BJ (cell line): Measurements from ENCODE around the gene CD244. TPM values are rescaled to one million over a fixed set of nuclear protein-coding genes. Genes with fewer than 3 reads are reported as not detected.

ENCODE experiments used
- CTCF ChIA-PET: fragments of 350-600 bp; formaldehyde crosslinking; extraction: SDS; loops from one replicate; lab custom pipeline; 2021; ENCODE audit warnings: antibody characterized with exemption, inconsistent platforms; lab: Yijun Ruan, JAX
- POLR2A ChIA-PET: fragments of 300-600 bp; sonication (Branson Sonifier 250); formaldehyde crosslinking; extraction: SDS; loops from one replicate; lab custom pipeline; 2021; ENCODE audit warnings: antibody characterized with exemption; lab: Charles Lee
- DNase-seq: peaks from one replicate; pipeline ENCODE4 v3.0.0-alpha.2; 2011; ENCODE audit warnings: low read depth
- H3K27me3 ChIP-seq: 2 replicates; pipeline ENCODE4 v1.6.0; 2011; ENCODE audit warnings: low read length; ENCODE audit not compliant: control insufficient read depth, insufficient read depth
- H3K36me3 ChIP-seq: 2 replicates; pipeline ENCODE4 v1.5.1; 2011; ENCODE audit warnings: low read length; ENCODE audit not compliant: control insufficient read depth, insufficient read depth
- H3K4me3 ChIP-seq: 2 replicates; pipeline ENCODE4 v1.5.1; 2011; ENCODE audit warnings: low read depth, mild to moderate bottlenecking, control low read depth, low read length
- polyA plus RNA-seq: library from polyadenylated mRNA; depleted of rRNA; stranded (reverse); fragments of >200 nt; gene quantifications from 2 replicates; pipeline ENCODE4 v1.2.3, GENCODE V29; 2011
- TF ChIP-seq, protein P1 (sequence below): IDR thresholded peaks from 2 replicates; pipeline ENCODE4 v1.5.1; 2011; ENCODE audit warnings: low read depth, mild to moderate bottlenecking, control low read depth, inconsistent platforms, low read length, moderate library complexity; ENCODE audit not compliant: insufficient read depth

The CD244 gene
- polyA plus RNA-seq, 1 experiment = not detected

DNA sequence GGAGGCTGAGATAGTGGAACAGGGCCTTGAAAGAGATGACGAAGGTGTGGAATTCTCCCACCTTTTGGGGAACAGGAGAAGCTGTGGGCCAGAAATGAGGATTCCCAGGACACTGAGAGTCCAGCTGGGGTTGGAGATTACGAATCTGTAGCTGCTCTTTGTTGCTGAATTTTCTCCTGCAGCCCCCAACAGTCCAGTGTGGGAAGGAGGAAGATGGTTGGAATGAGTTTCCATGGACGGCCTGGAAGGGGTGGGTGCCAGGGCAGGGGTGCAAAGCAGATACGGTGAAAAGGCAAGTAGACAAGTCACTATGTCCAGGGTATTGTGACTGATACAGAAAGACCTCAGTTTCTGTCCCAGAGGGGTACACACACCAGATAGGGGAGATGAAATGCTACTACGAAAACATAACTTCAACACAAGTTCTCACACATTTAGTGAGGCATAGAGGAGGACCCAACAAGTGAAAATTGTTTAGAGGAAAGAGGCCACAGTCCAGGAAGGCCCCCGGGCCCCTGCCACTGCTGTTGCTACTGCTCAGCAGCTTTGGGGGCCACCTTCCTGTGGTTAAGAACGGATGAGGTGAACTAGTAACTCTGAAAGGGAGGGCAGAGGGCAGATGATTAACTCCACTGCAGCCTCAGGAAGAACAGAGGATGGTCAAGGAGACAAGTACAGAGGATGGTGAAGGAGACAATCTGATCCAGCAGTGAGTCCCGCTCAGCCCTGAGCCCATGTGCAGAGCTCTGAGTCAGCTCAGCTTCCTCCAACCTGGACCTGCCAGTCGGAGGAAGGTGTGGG is 7.3 kb downstream of the CD244 start:
- Histone ChIP-seq H3K36me3 (no peaks in the 10 kb centered on the region), H3K27me3 (no peaks in the 10 kb centered on the region), H3K4me3 (no peak overlapping the region)
- ChIA-PET CTCF (interaction anchor here (0.8 kb wide), 1 partner anchor 11 kb away, joined by 4 read pairs; no protein-coding TSS in a partner anchor), POLR2A (no interaction called here)
- DNase-seq = no peak
- TF ChIP-seq, protein P1, sequence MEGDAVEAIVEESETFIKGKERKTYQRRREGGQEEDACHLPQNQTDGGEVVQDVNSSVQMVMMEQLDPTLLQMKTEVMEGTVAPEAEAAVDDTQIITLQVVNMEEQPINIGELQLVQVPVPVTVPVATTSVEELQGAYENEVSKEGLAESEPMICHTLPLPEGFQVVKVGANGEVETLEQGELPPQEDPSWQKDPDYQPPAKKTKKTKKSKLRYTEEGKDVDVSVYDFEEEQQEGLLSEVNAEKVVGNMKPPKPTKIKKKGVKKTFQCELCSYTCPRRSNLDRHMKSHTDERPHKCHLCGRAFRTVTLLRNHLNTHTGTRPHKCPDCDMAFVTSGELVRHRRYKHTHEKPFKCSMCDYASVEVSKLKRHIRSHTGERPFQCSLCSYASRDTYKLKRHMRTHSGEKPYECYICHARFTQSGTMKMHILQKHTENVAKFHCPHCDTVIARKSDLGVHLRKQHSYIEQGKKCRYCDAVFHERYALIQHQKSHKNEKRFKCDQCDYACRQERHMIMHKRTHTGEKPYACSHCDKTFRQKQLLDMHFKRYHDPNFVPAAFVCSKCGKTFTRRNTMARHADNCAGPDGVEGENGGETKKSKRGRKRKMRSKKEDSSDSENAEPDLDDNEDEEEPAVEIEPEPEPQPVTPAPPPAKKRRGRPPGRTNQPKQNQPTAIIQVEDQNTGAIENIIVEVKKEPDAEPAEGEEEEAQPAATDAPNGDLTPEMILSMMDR = no peak

DNA sequence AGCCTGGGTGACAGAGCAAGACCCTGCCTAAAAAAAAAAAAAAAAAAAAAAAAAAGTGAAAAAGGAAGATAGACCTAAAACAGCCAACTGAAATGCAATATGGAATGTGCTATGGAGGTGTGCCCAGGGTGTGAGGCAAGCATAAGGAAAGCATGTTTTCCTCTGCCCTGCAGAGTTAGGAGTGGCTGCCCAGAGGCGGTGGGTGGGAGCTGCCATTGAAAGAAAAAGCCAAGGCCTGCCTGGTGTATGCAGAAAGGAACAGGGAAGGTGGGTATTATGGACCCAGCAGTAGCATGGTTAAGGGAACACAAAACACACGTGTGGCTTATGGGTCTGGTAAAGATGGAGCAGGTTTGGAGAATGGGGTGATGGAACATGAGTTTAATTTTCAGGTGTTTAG is 8.9 kb downstream of the CD244 start:
- H3K4me3 ChIP-seq = no peak overlapping the region
- TF ChIP-seq, protein P1 = no peak
- H3K36me3 ChIP-seq = no peaks in the 10 kb centered on the region
- H3K27me3 ChIP-seq = no peaks in the 10 kb centered on the region
- POLR2A ChIA-PET = no interaction called here
- CTCF ChIA-PET = no interaction called here
- DNase-seq = no peak

- H3K27me3 ChIP-seq = no peaks in the 10 kb centered on the region
- DNase-seq = no peak
- H3K36me3 ChIP-seq = no peaks in the 10 kb centered on the region
- ChIA-PET POLR2A (no interaction called here), CTCF (no interaction called here)
- TF ChIP-seq, protein P1 = no peak
- H3K4me3 ChIP-seq = no peak overlapping the region
Observed at GRCh38 chr1:160853014-160853413, 9.7 kb downstream of the CD244 start.

DNA sequence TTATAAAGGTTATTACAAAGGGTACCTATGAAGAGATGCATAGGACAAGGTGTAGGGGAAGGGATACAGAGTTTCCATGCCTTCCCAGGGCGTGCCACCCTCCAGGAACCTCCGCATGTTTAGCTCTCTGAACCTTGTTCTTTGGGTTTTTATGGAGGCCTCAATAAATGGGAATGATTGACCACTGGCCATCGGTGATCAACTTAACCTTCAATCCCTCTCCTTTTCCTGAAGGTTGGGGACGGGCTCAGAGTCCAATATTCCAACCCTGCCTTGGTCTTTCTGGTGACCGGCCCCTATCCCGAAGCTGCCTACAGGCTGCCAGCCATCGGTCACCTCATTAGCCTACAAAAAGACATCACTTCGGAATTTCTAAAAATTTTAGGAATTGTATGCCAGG is 11.7 kb downstream of the CD244 start:
- H3K4me3 ChIP-seq = no peak overlapping the region
- TF ChIP-seq, protein P1 = no peak
- H3K36me3 ChIP-seq = no peaks in the 10 kb centered on the region
- CTCF ChIA-PET = no interaction called here
- POLR2A ChIA-PET = no interaction called here
- DNase-seq = no peak
- H3K27me3 ChIP-seq = no peaks in the 10 kb centered on the region

DNA sequence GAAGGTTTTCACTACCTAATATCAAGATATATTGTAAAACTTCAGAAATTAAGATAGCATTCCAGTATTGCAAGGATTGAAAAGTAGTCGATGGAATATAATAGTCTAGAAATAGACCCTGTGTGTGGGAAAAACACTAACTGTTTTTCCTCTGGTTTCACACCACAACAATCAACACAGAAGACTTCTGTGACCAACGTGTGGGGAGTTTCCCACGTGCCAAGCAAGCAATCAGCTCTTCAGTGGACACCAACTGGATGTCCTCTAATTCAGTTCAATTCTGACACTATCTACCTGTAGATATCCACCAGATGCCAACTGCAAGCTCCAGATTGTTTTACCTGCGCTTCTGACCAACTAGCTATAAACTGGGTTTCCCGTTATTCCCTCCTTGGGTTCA is 12.1 kb downstream of the CD244 start:
- ChIA-PET POLR2A (no interaction called here), CTCF (no interaction called here)
- TF ChIP-seq, protein P1 = no peak
- DNase-seq = no peak
- H3K36me3 ChIP-seq = no peaks in the 10 kb centered on the region
- H3K4me3 ChIP-seq = no peak overlapping the region
- no peaks in the 10 kb centered on the region for H3K27me3 ChIP-seq
